ENCODE measurements around the gene MTREX. TPM values are rescaled to one million over a fixed set of nuclear protein-coding genes. Genes with fewer than 3 reads are reported as not detected.

The MTREX gene
- total and polyA plus RNA-seq, 2 of the 8 experiments (the other 6 are each of a cell fraction or from before 2014, with no cell fraction given) = 16.0 to 130 TPM

DNA sequence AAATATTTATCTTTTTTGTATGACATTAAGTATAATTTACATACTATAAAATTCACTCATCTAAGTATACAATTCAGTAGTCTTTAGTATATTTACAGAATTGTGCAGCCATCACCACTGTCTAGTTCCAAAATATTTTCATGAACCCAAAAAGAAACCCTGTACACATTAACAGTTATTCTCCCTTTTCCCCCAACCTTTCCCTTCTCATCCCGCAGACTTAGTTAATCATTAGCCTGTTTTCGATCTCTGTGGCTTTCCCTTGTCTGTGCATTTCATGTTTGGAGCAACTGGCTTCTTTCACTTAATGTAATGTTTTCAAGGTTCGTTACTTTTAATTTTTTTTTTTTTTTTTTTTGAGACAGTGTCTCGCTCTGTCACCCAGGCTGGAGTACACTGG lies 37.5 kb downstream of the MTREX start (continued):
- TF ChIP-seq, protein P1, sequence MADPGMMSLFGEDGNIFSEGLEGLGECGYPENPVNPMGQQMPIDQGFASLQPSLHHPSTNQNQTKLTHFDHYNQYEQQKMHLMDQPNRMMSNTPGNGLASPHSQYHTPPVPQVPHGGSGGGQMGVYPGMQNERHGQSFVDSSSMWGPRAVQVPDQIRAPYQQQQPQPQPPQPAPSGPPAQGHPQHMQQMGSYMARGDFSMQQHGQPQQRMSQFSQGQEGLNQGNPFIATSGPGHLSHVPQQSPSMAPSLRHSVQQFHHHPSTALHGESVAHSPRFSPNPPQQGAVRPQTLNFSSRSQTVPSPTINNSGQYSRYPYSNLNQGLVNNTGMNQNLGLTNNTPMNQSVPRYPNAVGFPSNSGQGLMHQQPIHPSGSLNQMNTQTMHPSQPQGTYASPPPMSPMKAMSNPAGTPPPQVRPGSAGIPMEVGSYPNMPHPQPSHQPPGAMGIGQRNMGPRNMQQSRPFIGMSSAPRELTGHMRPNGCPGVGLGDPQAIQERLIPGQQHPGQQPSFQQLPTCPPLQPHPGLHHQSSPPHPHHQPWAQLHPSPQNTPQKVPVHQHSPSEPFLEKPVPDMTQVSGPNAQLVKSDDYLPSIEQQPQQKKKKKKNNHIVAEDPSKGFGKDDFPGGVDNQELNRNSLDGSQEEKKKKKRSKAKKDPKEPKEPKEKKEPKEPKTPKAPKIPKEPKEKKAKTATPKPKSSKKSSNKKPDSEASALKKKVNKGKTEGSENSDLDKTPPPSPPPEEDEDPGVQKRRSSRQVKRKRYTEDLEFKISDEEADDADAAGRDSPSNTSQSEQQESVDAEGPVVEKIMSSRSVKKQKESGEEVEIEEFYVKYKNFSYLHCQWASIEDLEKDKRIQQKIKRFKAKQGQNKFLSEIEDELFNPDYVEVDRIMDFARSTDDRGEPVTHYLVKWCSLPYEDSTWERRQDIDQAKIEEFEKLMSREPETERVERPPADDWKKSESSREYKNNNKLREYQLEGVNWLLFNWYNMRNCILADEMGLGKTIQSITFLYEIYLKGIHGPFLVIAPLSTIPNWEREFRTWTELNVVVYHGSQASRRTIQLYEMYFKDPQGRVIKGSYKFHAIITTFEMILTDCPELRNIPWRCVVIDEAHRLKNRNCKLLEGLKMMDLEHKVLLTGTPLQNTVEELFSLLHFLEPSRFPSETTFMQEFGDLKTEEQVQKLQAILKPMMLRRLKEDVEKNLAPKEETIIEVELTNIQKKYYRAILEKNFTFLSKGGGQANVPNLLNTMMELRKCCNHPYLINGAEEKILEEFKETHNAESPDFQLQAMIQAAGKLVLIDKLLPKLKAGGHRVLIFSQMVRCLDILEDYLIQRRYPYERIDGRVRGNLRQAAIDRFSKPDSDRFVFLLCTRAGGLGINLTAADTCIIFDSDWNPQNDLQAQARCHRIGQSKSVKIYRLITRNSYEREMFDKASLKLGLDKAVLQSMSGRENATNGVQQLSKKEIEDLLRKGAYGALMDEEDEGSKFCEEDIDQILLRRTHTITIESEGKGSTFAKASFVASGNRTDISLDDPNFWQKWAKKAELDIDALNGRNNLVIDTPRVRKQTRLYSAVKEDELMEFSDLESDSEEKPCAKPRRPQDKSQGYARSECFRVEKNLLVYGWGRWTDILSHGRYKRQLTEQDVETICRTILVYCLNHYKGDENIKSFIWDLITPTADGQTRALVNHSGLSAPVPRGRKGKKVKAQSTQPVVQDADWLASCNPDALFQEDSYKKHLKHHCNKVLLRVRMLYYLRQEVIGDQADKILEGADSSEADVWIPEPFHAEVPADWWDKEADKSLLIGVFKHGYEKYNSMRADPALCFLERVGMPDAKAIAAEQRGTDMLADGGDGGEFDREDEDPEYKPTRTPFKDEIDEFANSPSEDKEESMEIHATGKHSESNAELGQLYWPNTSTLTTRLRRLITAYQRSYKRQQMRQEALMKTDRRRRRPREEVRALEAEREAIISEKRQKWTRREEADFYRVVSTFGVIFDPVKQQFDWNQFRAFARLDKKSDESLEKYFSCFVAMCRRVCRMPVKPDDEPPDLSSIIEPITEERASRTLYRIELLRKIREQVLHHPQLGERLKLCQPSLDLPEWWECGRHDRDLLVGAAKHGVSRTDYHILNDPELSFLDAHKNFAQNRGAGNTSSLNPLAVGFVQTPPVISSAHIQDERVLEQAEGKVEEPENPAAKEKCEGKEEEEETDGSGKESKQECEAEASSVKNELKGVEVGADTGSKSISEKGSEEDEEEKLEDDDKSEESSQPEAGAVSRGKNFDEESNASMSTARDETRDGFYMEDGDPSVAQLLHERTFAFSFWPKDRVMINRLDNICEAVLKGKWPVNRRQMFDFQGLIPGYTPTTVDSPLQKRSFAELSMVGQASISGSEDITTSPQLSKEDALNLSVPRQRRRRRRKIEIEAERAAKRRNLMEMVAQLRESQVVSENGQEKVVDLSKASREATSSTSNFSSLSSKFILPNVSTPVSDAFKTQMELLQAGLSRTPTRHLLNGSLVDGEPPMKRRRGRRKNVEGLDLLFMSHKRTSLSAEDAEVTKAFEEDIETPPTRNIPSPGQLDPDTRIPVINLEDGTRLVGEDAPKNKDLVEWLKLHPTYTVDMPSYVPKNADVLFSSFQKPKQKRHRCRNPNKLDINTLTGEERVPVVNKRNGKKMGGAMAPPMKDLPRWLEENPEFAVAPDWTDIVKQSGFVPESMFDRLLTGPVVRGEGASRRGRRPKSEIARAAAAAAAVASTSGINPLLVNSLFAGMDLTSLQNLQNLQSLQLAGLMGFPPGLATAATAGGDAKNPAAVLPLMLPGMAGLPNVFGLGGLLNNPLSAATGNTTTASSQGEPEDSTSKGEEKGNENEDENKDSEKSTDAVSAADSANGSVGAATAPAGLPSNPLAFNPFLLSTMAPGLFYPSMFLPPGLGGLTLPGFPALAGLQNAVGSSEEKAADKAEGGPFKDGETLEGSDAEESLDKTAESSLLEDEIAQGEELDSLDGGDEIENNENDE (IDR thresholded peaks at IDR 0.05; ENCODE audit: insufficient replicate concordance, low read length) = no peak
- TF ChIP-seq SP1 (IDR thresholded peaks at IDR 0.05; ENCODE audit: low read depth, low read length) (no peak), RAD21 (IDR thresholded peaks at IDR 0.05 in 1 of 2, conservative IDR thresholded peaks at IDR 0.05 in 1 of 2; ENCODE audit: low read depth in 2 of 2, low read length in 2 of 2) (no peak), HDAC6 (IDR thresholded peaks at IDR 0.05; ENCODE audit: low read depth, low read length) (no peak), SIX5 (IDR thresholded peaks at IDR 0.05; ENCODE audit: low read depth, low read length) (no peak), TAF1 (IDR thresholded peaks at IDR 0.05; ENCODE audit: low read depth, low read length) (no peak), KDM4A (IDR thresholded peaks at IDR 0.05; ENCODE audit: low read depth, low read length, severe bottlenecking) (no peak), JUND (IDR thresholded peaks at IDR 0.05; ENCODE audit: low read length) (no peak)
- TF ChIP-seq, protein P2, sequence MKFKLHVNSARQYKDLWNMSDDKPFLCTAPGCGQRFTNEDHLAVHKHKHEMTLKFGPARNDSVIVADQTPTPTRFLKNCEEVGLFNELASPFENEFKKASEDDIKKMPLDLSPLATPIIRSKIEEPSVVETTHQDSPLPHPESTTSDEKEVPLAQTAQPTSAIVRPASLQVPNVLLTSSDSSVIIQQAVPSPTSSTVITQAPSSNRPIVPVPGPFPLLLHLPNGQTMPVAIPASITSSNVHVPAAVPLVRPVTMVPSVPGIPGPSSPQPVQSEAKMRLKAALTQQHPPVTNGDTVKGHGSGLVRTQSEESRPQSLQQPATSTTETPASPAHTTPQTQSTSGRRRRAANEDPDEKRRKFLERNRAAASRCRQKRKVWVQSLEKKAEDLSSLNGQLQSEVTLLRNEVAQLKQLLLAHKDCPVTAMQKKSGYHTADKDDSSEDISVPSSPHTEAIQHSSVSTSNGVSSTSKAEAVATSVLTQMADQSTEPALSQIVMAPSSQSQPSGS (IDR thresholded peaks at IDR 0.05; ENCODE audit: low read length) = no peak
